Liver (tissue), 9 donors: Measurements from ENCODE around the gene ZBTB18. TPM values are rescaled to one million over a fixed set of nuclear protein-coding genes. Genes with fewer than 3 reads are reported as not detected.

Source experiments
- DNase-seq: peaks from one replicate; pipeline ENCODE4 v3.0.0-alpha.2; 2017; ENCODE audit warnings: low spot score
- H3K27ac ChIP-seq, 2 donors: one replicate each; pipeline ENCODE4 v1.7.0; 2013; ENCODE audit warnings: inconsistent platforms in 2 of 2, low read length in 2 of 2, control low read depth in 1 of 2, low read depth in 1 of 2, mild to moderate bottlenecking in 1 of 2
- H3K27me3 ChIP-seq, 4 donors: one replicate each; pipeline versions ENCODE4 v1.6.1 to v1.7.0; 2013; ENCODE audit warnings: low read length in 3 of 4, inconsistent platforms in 1 of 4, mild to moderate bottlenecking in 1 of 4, moderate library complexity in 1 of 4; ENCODE audit not compliant: control insufficient read depth in 4 of 4, insufficient read depth in 4 of 4
- H3K36me3 ChIP-seq, 4 donors: one replicate each; pipeline versions ENCODE4 v1.6.1 to v1.7.0; 2013; ENCODE audit warnings: low read length in 3 of 4, mild to moderate bottlenecking in 3 of 4, low read depth in 1 of 4, moderate library complexity in 1 of 4; ENCODE audit not compliant: control insufficient read depth in 4 of 4, insufficient read depth in 3 of 4
- H3K4me1 ChIP-seq, 4 donors: one replicate each; pipeline versions ENCODE4 v1.6.1 to v1.7.0; 2013; ENCODE audit warnings: low read length in 3 of 4, mild to moderate bottlenecking in 3 of 4, moderate library complexity in 1 of 4; ENCODE audit not compliant: control insufficient read depth in 4 of 4, insufficient read depth in 4 of 4
- H3K4me3 ChIP-seq, 3 donors: one replicate each; pipeline versions ENCODE4 v1.6.1 to v1.7.0; 2013; ENCODE audit warnings: low read length in 3 of 3, control low read depth in 1 of 3, low read depth in 1 of 3, mild to moderate bottlenecking in 1 of 3
- H3K9ac ChIP-seq, 2 donors: one replicate each; pipeline ENCODE4 v1.7.0; 2013; ENCODE audit warnings: low read length in 2 of 2, mild to moderate bottlenecking in 2 of 2, moderate library complexity in 2 of 2, control low read depth in 1 of 2, low read depth in 1 of 2
- H3K9me3 ChIP-seq, 4 donors: one replicate each; pipeline versions ENCODE4 v1.6.1 to v1.7.0; 2013; ENCODE audit warnings: low read length in 3 of 4; ENCODE audit not compliant: control insufficient read depth in 4 of 4
- CTCF ChIP-seq: fragments of 150-350 bp; IDR thresholded peaks from 2 replicates; pipeline ENCODE4 v1.5.1; 2017; ENCODE audit warnings: improper control_type of control experiment, low read depth, low read length; ENCODE audit not compliant: missing input control
- EGR1 ChIP-seq, 2 donors: IDR thresholded peaks; 2 replicates each; pipeline ENCODE4 v1.6.1; 2016 to 2018; ENCODE audit warnings: antibody characterized with exemption in 2 of 2, low read depth in 2 of 2
- FOXA1 ChIP-seq: IDR thresholded peaks from 2 replicates; pipeline ENCODE4 v1.6.1; 2016; ENCODE audit warnings: antibody characterized with exemption
- GABPA ChIP-seq, 2 donors: IDR thresholded peaks in 1 of 2; conservative IDR thresholded peaks in 1 of 2; 2 replicates each; pipeline ENCODE4 v1.6.1; 2016; ENCODE audit warnings: antibody characterized with exemption in 2 of 2, mild to moderate bottlenecking in 1 of 2, moderate library complexity in 1 of 2
- HNF4A ChIP-seq, 2 donors: conservative IDR thresholded peaks; 2 replicates each; pipeline ENCODE4 v1.6.1; 2016; ENCODE audit warnings: antibody characterized with exemption in 2 of 2, mild to moderate bottlenecking in 2 of 2
- HNF4G ChIP-seq: IDR thresholded peaks from 2 replicates; pipeline ENCODE4 v1.6.1; 2016; ENCODE audit warnings: antibody characterized with exemption
- JUND ChIP-seq, 2 donors: IDR thresholded peaks; 2 replicates each; pipeline ENCODE4 v1.6.1; 2016; ENCODE audit warnings: antibody characterized with exemption in 2 of 2
- NR2F2 ChIP-seq: IDR thresholded peaks from 2 replicates; pipeline ENCODE4 v1.6.1; 2016; ENCODE audit warnings: antibody characterized with exemption
- RAD21 ChIP-seq, 2 donors: IDR thresholded peaks; 2 replicates each; pipeline ENCODE4 v1.6.1; 2016; ENCODE audit warnings: antibody characterized with exemption in 2 of 2, mild to moderate bottlenecking in 2 of 2
- RXRA ChIP-seq, 2 donors: IDR thresholded peaks; 2 replicates each; pipeline ENCODE4 v1.6.1; 2017 to 2018; ENCODE audit warnings: antibody characterized with exemption in 2 of 2, mild to moderate bottlenecking in 1 of 2
- TAF1 ChIP-seq: conservative IDR thresholded peaks from 2 replicates; pipeline ENCODE4 v1.6.1; 2016; ENCODE audit warnings: antibody characterized with exemption, mild to moderate bottlenecking
- WGBS: extraction: QIAGEN DNeasy Blood & Tissue Kit; methylation state at CpG from one replicate; pipeline ENCODE4 v1.1.7; 2013; 5-methylcytosine and 5-hydroxymethylcytosine counted together
- polyA plus RNA-seq, 2 donors: library from polyadenylated mRNA; stranded (reverse) in 1 of 2; unstranded in 1 of 2; fragments of 200-250 nt in 1 of 2; fragments of >200 nt in 1 of 2; fragmentation: Nextera tagmentation in 1 of 2; extraction: Ambion mirVana in 1 of 2; gene quantifications; one replicate each; pipeline versions ENCODE4 v1.2.1 to v1.2.3, GENCODE V29; 2013 to 2015
- total RNA-seq, 2 donors: library from RNA; depleted of rRNA; stranded (reverse); fragments of >200 nt; gene quantifications; one replicate each; pipeline ENCODE4 v1.2.3, GENCODE V29; 2014
- TF ChIP-seq, protein P1 (sequence below): IDR thresholded peaks from 2 replicates; pipeline ENCODE4 v1.6.1; 2016; ENCODE audit warnings: antibody characterized with exemption, mild to moderate bottlenecking
- TF ChIP-seq, protein P2 (sequence below): IDR thresholded peaks from 2 replicates; pipeline ENCODE4 v1.6.1; 2016; ENCODE audit warnings: antibody characterized with exemption
- TF ChIP-seq, protein P3 (sequence below): IDR thresholded peaks from 2 replicates; pipeline ENCODE4 v1.6.1; 2016; ENCODE audit warnings: antibody characterized with exemption
- donor health status: healthy.
- donor health status: healthy.
- donor health status: healthy.
- donor health status: healthy.
- donor health status: healthy.

Gene ZBTB18
- total and polyA plus RNA-seq, 4 donors: 1.2 to 18.3 (median 5.7) TPM

- 17% methylated on average over 4 of the region's 4 CpGs for WGBS
- DNase-seq: no peak
- H3K9me3 ChIP-seq: no peaks in the 10 kb centered on the region
- H3K4me3 ChIP-seq: no peak overlapping the region
- peaks cover 4 to 45% (median 24%) of the 10 kb centered on the region in 4 donors for H3K4me1 ChIP-seq
- no peak for TF ChIP-seq RXRA (IDR thresholded peaks at IDR 0.05)
- TF ChIP-seq, protein P1, sequence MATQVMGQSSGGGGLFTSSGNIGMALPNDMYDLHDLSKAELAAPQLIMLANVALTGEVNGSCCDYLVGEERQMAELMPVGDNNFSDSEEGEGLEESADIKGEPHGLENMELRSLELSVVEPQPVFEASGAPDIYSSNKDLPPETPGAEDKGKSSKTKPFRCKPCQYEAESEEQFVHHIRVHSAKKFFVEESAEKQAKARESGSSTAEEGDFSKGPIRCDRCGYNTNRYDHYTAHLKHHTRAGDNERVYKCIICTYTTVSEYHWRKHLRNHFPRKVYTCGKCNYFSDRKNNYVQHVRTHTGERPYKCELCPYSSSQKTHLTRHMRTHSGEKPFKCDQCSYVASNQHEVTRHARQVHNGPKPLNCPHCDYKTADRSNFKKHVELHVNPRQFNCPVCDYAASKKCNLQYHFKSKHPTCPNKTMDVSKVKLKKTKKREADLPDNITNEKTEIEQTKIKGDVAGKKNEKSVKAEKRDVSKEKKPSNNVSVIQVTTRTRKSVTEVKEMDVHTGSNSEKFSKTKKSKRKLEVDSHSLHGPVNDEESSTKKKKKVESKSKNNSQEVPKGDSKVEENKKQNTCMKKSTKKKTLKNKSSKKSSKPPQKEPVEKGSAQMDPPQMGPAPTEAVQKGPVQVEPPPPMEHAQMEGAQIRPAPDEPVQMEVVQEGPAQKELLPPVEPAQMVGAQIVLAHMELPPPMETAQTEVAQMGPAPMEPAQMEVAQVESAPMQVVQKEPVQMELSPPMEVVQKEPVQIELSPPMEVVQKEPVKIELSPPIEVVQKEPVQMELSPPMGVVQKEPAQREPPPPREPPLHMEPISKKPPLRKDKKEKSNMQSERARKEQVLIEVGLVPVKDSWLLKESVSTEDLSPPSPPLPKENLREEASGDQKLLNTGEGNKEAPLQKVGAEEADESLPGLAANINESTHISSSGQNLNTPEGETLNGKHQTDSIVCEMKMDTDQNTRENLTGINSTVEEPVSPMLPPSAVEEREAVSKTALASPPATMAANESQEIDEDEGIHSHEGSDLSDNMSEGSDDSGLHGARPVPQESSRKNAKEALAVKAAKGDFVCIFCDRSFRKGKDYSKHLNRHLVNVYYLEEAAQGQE: no peak
- TF ChIP-seq, protein P2, sequence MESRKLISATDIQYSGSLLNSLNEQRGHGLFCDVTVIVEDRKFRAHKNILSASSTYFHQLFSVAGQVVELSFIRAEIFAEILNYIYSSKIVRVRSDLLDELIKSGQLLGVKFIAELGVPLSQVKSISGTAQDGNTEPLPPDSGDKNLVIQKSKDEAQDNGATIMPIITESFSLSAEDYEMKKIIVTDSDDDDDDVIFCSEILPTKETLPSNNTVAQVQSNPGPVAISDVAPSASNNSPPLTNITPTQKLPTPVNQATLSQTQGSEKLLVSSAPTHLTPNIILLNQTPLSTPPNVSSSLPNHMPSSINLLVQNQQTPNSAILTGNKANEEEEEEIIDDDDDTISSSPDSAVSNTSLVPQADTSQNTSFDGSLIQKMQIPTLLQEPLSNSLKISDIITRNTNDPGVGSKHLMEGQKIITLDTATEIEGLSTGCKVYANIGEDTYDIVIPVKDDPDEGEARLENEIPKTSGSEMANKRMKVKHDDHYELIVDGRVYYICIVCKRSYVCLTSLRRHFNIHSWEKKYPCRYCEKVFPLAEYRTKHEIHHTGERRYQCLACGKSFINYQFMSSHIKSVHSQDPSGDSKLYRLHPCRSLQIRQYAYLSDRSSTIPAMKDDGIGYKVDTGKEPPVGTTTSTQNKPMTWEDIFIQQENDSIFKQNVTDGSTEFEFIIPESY: no peak
- no peak for TF ChIP-seq GABPA (IDR thresholded peaks at IDR 0.05 in 1 of 2, conservative IDR thresholded peaks at IDR 0.05 in 1 of 2)
- no peak for TF ChIP-seq TAF1
- TF ChIP-seq JUND (IDR thresholded peaks at IDR 0.05): no peak
- no peak for TF ChIP-seq CTCF
- TF ChIP-seq NR2F2: no peak
- no peak for TF ChIP-seq HNF4A (conservative IDR thresholded peaks at IDR 0.05)
- TF ChIP-seq HNF4G: no peak
- no peak for TF ChIP-seq EGR1 (IDR thresholded peaks at IDR 0.05; ENCODE audit: low read depth in 2 of 2)
- TF ChIP-seq RAD21 (IDR thresholded peaks at IDR 0.05): no peak
- H3K9ac ChIP-seq: no peak overlapping the region
- no peak overlapping the region for H3K27ac ChIP-seq
- no peaks in the 10 kb centered on the region for H3K27me3 ChIP-seq
- no peaks in the 10 kb centered on the region for H3K36me3 ChIP-seq
Observed at GRCh38 chr1:244065960-244066388, 14.9 kb downstream of the ZBTB18 start.

DNA sequence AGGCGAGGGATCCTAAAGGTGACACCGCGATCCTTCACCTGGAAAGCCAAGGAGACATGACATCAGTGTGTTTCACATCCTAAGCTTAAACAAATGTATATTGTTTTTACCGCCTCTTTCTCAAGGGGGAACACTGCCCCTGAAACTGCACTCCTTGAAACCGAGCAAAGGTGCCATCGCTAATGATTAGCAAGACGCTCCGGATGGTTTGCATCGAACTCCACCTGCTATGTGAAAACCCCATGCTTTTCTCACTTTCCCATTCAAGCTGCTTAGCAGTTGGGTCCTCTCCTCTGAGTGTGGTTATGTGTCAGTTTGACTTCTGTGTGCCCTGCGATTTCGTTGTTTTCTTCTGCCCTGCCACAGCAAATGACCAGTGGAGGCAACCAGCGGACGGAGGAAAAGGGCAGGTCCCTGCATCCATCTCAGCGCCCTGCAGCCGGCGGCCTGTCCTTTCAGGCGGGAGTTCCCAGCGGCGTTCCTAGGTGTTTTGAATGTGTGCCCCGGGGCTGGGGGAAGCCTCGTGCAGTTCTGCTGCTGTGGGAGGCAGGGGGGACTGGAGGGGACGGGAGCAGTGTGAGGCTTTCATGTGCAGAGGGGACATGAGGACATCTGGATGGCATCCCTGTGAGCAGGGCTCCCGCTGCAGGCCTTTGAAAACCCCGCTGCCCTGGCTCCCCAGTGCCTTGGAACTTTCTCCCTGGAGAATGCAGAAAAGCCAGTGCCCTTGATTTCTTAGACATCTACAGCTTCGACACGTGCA lies 16.1 kb downstream of the ZBTB18 start:
- Histone ChIP-seq H3K9me3 (no peaks in the 10 kb centered on the region), H3K36me3 (no peaks in the 10 kb centered on the region), H3K4me3 (no peak overlapping the region), H3K9ac (no peak overlapping the region), H3K27ac (peak overlapping the region in 1 of 2 donors; percentile 27), H3K27me3 (no peaks in the 10 kb centered on the region), H3K4me1 (peaks cover 4 to 43% (median 23%) of the 10 kb centered on the region in 4 donors)
- WGBS: 87% methylated on average over 26 of the region's 26 CpGs
- TF ChIP-seq FOXA1: no peak
- TF ChIP-seq NR2F2: no peak
- no peak for TF ChIP-seq JUND (IDR thresholded peaks at IDR 0.05)
- TF ChIP-seq, protein P3, sequence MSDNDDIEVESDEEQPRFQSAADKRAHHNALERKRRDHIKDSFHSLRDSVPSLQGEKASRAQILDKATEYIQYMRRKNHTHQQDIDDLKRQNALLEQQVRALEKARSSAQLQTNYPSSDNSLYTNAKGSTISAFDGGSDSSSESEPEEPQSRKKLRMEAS: no peak
- TF ChIP-seq TAF1: no peak
- no peak for DNase-seq
